Brain microvascular endothelial cell (primary cell): ENCODE data around the gene GALNT3.

Source experiments
- DNase-seq: peaks from one replicate; pipeline ENCODE4 v3.0.0-alpha.2; 2020
- H3K27ac ChIP-seq: fragments of 250-450 bp; sonication (Bioruptor Pico); 2 replicates; pipeline ENCODE4 v1.5.1; 2020; ENCODE audit warnings: mild to moderate bottlenecking, moderate library complexity
- H3K27me3 ChIP-seq: fragments of 250-450 bp; sonication (Bioruptor Pico); replicated peaks from 2 replicates; pipeline ENCODE4 v1.5.1; 2020; ENCODE audit warnings: mild to moderate bottlenecking
- H3K36me3 ChIP-seq: fragments of 250-450 bp; sonication (Bioruptor Pico); replicated peaks from 2 replicates; pipeline ENCODE4 v1.5.1; 2020; ENCODE audit warnings: mild to moderate bottlenecking
- H3K4me3 ChIP-seq: 2 replicates; pipeline ENCODE4 v1.5.1; 2011; ENCODE audit warnings: low read depth, mild to moderate bottlenecking, control low read depth, low read length, moderate library complexity
- in situ Hi-C: cut with HindIII; loops from 2 replicates; pipeline ENCODE4 v1.10.0; 2017; ENCODE audit warnings: low sequenced_read_pairs, low pct_ligation_motif_present
- TF ChIP-seq, protein P1 (sequence below): IDR thresholded peaks from 2 replicates; pipeline ENCODE4 v1.5.1; 2011; ENCODE audit warnings: low read depth, mild to moderate bottlenecking, moderate library complexity, low read length, control low read depth, inconsistent platforms; ENCODE audit errors: missing control alignments

The GALNT3 gene

DNA sequence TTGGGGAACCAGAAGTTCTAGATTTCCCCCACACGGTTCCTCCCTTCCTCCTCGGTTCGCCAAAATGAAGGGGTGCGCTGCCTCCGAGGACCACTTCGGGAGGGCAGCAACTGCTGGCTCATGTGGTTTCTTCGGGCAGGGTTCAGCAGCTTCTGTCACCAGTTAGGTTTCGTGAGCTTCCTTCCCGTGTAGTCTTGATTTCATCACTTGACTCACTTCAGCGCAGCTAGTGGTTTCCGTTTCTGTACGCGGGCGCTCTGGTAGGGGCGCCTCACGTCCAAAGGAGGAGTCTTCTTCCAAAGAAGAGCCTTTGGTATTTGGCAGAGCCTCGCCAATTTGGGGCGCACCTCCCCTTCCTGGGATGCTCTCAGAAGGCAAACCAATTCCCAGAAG is 485 bp upstream of the GALNT3 start:
- no peaks in the 10 kb centered on the region for H3K27me3 ChIP-seq
- in situ Hi-C loops = no loop called here
- H3K4me3 ChIP-seq = peak overlapping the region; percentile 62
- TF ChIP-seq, protein P1, sequence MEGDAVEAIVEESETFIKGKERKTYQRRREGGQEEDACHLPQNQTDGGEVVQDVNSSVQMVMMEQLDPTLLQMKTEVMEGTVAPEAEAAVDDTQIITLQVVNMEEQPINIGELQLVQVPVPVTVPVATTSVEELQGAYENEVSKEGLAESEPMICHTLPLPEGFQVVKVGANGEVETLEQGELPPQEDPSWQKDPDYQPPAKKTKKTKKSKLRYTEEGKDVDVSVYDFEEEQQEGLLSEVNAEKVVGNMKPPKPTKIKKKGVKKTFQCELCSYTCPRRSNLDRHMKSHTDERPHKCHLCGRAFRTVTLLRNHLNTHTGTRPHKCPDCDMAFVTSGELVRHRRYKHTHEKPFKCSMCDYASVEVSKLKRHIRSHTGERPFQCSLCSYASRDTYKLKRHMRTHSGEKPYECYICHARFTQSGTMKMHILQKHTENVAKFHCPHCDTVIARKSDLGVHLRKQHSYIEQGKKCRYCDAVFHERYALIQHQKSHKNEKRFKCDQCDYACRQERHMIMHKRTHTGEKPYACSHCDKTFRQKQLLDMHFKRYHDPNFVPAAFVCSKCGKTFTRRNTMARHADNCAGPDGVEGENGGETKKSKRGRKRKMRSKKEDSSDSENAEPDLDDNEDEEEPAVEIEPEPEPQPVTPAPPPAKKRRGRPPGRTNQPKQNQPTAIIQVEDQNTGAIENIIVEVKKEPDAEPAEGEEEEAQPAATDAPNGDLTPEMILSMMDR = no peak
- DNase-seq = peak; percentile 53
- no peaks in the 10 kb centered on the region for H3K36me3 ChIP-seq
- no peak overlapping the region for H3K27ac ChIP-seq

DNA sequence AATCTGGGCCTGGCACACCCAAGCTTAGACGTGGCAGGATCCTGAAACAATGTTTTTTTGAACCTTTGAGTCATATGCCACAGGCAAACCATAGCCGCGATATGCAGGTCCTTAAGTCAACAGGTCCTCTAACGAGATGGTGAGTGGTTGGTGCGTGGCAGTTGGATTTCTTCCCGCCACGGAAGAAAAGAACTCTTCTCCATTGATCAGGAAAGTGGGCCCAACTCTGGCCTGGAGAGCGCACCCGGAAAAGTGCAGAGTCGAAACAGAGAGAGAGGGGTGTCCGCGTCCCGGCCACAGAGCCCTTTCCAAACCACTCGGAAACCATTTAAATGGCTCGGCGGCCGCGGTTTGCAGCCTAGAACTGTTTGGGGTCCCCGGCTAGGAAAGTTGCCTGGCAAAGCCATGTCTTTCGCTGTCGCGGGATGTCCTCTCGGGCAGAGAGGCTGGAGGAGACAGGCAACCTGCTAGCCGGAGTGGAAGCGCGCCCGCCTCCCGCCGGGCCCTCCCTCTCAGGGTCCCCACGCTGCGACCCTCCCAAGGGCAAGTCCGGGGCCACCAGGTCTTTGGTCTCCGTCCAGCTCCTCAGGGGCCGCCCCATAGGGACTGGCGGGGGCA is 777 bp downstream of the GALNT3 start:
- in situ Hi-C loops = no loop called here

DNA sequence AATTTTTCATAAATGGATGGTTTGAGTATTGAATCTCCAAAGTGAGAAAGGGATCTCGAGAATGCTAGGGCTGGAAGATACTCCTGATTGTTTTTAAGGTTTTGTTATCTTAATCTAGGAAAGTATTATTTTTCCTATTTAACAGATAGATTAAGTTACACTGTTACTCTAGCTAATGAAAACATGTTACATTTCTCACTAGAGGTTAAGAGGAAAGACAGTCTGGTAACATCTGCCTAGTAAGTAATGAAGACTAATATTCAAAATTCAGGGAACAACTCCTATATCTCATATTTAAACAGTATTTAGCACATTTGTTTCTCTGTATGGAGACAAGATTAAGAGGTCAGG is 2.0 kb downstream of the GALNT3 start:
- Histone ChIP-seq H3K36me3 (no peaks in the 10 kb centered on the region), H3K4me3 (no peak overlapping the region), H3K27me3 (no peaks in the 10 kb centered on the region), H3K27ac (peak overlapping the region; percentile 8)
- TF ChIP-seq, protein P1 = no peak
- DNase-seq = no peak
- in situ Hi-C loops = no loop called here

More for the DNA sequence above, 777 bp downstream of the GALNT3 start:
- no peaks in the 10 kb centered on the region for H3K36me3 ChIP-seq
- H3K4me3 ChIP-seq = peak overlapping the region; percentile 62
- H3K27me3 ChIP-seq = no peaks in the 10 kb centered on the region
- DNase-seq = peak; percentile 41
- peak overlapping the region; percentile 22 for H3K27ac ChIP-seq
- TF ChIP-seq, protein P1 = no peak

DNA sequence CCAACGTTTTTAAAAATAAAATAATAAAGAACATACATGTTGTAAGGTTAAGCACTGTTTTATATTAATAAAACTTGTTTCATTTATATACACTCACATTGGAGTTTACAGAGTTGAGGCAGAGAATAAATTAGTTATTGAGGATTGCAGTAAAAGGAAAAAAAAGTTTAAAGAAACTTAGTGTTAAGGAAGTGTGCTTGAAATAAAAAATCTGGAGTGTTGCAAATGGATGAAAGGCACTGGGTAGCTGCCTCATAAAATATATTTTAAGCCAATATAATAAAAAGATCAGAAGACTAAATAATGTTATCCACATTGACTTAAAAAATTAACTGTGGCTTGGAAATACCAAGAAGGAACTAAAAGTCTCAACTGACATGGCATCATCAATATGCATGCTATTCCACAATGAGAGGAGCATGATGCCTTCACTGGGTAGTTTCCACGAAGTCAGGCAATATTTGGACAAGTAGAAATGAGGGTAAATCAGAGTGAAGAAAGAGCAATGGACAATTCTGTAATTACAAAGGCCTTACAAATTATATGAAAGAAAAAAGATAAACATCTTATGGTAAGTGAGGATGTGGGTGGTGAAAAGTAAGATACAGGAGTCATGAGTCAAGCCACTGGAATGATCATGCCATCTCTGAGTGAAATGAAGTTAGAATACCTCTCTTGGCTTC is 2.5 kb downstream of the GALNT3 start:
- Histone ChIP-seq H3K36me3 (no peaks in the 10 kb centered on the region), H3K27ac (no peak overlapping the region), H3K4me3 (no peak overlapping the region), H3K27me3 (no peaks in the 10 kb centered on the region)
- TF ChIP-seq, protein P1 = no peak
- in situ Hi-C loops = no loop called here
- peak; percentile 58 for DNase-seq

DNA sequence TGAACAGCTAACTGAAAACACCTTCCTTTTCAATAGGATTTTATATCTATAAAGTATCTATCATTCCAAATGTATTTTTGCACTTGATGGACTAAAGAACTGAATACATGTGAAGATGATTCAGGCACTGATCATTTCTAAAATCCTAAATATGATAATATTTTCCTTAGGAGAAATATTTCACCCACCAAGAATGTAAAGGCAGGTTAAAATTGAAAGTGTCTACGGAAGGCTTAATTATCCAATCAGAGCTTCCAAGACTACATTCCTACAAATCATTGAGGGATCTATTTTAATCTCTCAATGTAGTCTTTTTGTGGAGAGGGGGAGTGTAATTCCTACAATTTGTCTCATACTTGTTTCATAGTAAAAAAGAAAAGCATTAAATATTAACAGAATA is 3.6 kb downstream of the GALNT3 start:
- no peak for DNase-seq
- in situ Hi-C loops = no loop called here
- TF ChIP-seq, protein P1 = no peak
- Histone ChIP-seq H3K27me3 (no peaks in the 10 kb centered on the region), H3K4me3 (no peak overlapping the region), H3K36me3 (no peaks in the 10 kb centered on the region), H3K27ac (no peak overlapping the region)
